ENCODE data around the gene RNF187.

Gene RNF187

DNA sequence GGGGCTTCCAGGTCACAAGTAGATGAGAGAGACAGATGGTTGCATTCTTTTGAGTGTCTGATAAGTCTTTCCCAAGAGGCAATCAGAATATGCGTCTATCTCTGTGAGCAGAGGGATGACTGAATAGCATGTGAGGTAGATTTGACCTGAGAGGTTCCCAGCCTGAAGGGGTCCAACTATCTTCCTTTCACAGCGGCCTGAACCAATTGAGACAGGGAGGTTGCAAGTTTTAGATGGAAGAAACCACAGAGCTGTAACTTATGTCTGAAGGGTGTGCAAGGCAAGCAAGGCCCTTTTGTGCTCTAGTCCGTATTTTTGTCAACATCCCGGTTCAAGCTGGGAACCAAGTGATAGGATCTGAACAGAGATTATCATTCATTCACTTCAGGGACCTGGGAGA lies 9.9 kb upstream of the RNF187 start:
- Histone ChIP-seq H3K9me3 (ENCODE audit: control insufficient read depth, insufficient read depth, low read length) (no peaks in the 10 kb centered on the region), H3K9ac (ENCODE audit: low read depth, low read length) (no peak overlapping the region), H3K27me3 (ENCODE audit: control insufficient read depth, insufficient read depth, low read length) (peaks cover 3% of the 10 kb centered on the region), H3K4me3 (ENCODE audit: low read depth, low read length) (no peak overlapping the region), H3K4me1 (ENCODE audit: control insufficient read depth, insufficient read depth, low read length) (peaks cover 5% of the 10 kb centered on the region), H3K36me3 (ENCODE audit: control insufficient read depth, insufficient read depth, low read length) (no peaks in the 10 kb centered on the region)

DNA sequence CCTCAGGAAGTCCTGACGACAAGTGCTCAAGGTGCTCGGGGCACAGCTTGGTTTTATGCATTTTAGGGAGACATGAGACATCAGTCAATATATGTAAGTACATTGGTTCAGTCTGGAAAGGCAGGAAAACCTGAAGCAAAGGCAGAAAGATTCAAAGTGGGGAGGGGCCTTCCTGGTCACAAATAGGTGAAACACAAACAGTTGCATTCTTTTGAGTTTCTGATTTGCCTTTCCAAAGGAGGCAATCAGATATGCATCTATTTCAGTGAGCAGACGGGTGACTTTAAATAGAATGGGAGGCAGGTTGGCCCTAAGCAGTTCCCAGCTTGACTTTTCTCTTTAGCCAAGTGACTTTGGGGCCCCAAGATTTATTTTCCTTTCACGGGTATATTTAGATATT lies 8.9 kb upstream of the RNF187 start:
- Histone ChIP-seq H3K4me1 (ENCODE audit: control insufficient read depth, insufficient read depth, low read length) (peaks cover 5% of the 10 kb centered on the region), H3K9ac (ENCODE audit: low read depth, low read length) (no peak overlapping the region)

DNA sequence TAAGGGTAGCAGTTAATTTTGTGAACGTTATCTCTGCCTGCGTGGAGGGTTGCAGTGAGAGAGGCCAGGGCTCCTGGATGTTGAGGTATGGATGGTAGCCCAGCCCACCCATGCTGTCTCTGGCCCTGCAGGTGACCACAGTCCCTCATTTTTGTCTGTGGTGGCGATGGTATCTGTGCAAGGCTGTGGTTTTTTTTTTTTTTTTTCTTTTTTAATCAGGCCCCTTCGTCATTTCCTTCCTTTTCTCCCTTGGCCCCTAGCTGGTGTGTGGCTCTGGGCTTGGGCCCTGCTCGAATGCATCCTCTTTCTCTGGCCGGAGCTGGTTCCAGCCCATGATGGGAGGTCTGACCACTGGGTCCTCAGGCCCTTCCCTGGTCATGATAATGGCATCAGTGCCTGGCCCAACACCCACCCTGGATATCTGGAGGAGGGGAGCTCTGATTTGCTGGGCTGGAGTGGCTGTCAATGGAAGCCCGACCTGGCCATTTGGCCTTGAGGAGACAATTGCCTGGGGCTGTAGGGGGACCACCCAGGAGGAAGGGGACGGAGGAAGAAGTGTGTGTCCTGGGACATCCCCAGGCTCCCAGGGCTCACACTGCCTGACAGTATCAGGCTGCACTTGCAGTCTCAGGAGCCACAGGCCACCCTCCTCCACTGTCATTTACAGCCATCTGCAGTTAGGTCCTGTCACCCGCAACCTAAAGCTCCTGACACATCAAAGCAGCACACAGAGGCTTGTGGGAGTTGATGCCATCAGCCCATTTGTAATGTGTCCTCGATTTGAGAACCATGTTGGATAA lies 8.1 kb upstream of the RNF187 start:
- H3K4me1 ChIP-seq (ENCODE audit: control insufficient read depth, insufficient read depth, low read length) = peaks cover 5% of the 10 kb centered on the region
- no peak overlapping the region for H3K9ac ChIP-seq (ENCODE audit: low read depth, low read length)
- peak overlapping the region; percentile 22 for H3K4me3 ChIP-seq (ENCODE audit: low read depth, low read length)

More for the DNA sequence above, 8.9 kb upstream of the RNF187 start:
- Histone ChIP-seq H3K36me3 (ENCODE audit: control insufficient read depth, insufficient read depth, low read length) (no peaks in the 10 kb centered on the region), H3K27me3 (ENCODE audit: control insufficient read depth, insufficient read depth, low read length) (no peaks in the 10 kb centered on the region), H3K4me3 (ENCODE audit: low read depth, low read length) (no peak overlapping the region), H3K9me3 (ENCODE audit: control insufficient read depth, insufficient read depth, low read length) (no peaks in the 10 kb centered on the region)

GRCh38 chr1:228483789-228484188 lies 3.4 kb upstream of the RNF187 start:
- Histone ChIP-seq H3K4me1 (ENCODE audit: control insufficient read depth, insufficient read depth, low read length) (peaks cover 2% of the 10 kb centered on the region), H3K9ac (ENCODE audit: low read depth, low read length) (no peak overlapping the region), H3K27me3 (ENCODE audit: control insufficient read depth, insufficient read depth, low read length) (no peaks in the 10 kb centered on the region), H3K9me3 (ENCODE audit: control insufficient read depth, insufficient read depth, low read length) (no peaks in the 10 kb centered on the region), H3K4me3 (ENCODE audit: low read depth, low read length) (no peak overlapping the region), H3K36me3 (ENCODE audit: control insufficient read depth, insufficient read depth, low read length) (no peaks in the 10 kb centered on the region)

More for the DNA sequence above, 8.1 kb upstream of the RNF187 start:
- Histone ChIP-seq H3K36me3 (ENCODE audit: control insufficient read depth, insufficient read depth, low read length) (no peaks in the 10 kb centered on the region), H3K27me3 (ENCODE audit: control insufficient read depth, insufficient read depth, low read length) (no peaks in the 10 kb centered on the region), H3K9me3 (ENCODE audit: control insufficient read depth, insufficient read depth, low read length) (no peaks in the 10 kb centered on the region)

GRCh38 chr1:228486596-228487335 lies 416 bp upstream of the RNF187 start:
- Histone ChIP-seq H3K9me3 (ENCODE audit: control insufficient read depth, insufficient read depth, low read length) (no peaks in the 10 kb centered on the region), H3K36me3 (ENCODE audit: control insufficient read depth, insufficient read depth, low read length) (peaks cover 4% of the 10 kb centered on the region), H3K4me3 (ENCODE audit: low read depth, low read length) (peak overlapping the region; percentile 76), H3K9ac (ENCODE audit: low read depth, low read length) (peak overlapping the region; percentile 54), H3K4me1 (ENCODE audit: control insufficient read depth, insufficient read depth, low read length) (no peaks in the 10 kb centered on the region), H3K27me3 (ENCODE audit: control insufficient read depth, insufficient read depth, low read length) (no peaks in the 10 kb centered on the region)

- Histone ChIP-seq H3K27me3 (ENCODE audit: control insufficient read depth, insufficient read depth, low read length) (no peaks in the 10 kb centered on the region), H3K4me3 (ENCODE audit: low read depth, low read length) (peak overlapping the region; percentile 49), H3K9me3 (ENCODE audit: control insufficient read depth, insufficient read depth, low read length) (no peaks in the 10 kb centered on the region), H3K36me3 (ENCODE audit: control insufficient read depth, insufficient read depth, low read length) (peaks cover 7% of the 10 kb centered on the region), H3K4me1 (ENCODE audit: control insufficient read depth, insufficient read depth, low read length) (no peaks in the 10 kb centered on the region), H3K9ac (ENCODE audit: low read depth, low read length) (no peak overlapping the region)
Observed at GRCh38 chr1:228488125-228488817, 1.1 kb downstream of the RNF187 start.

DNA sequence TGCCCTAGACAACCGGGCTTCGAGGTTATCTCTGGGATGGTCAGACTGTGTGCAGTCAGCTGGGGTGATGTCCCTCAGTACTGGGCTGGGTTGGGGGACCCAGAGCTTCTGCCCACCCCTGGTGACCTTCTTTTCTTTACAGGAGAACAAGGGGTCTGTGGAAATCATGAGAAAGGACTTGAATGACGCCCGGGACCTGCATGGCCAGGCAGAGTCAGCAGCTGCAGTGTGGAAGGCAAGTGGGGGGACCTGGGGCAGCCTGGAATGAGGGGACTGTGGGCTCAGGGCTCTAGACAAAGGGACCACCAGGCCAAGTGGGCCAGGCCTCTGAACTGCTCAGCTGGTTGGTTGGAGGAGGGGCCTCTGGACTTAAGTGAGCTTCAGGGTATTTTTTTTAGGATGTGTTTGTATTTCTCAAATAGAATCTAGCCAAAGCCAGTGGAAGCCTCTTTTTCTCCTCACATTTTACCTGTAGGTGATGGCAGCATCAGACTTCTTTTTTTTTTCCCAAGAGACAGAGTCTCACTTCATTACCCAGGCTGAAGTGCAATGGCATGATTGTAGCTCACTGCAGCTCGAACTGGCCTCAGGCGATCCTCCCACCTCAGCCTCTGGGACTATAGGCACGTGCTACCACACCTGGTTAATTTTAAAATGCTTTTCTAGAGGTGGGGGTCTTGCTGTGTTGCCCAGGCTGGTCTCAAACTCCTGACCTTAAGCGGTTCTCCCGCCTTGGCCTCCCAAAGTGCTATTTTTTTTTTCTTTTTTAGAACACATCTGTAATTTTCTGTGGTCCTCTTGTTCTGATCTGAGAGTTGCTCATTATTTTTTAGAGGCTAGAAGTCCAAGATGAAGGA lies 1.9 kb downstream of the RNF187 start:
- Histone ChIP-seq H3K4me1 (ENCODE audit: control insufficient read depth, insufficient read depth, low read length) (no peaks in the 10 kb centered on the region), H3K4me3 (ENCODE audit: low read depth, low read length) (peak overlapping the region; percentile 49), H3K9ac (ENCODE audit: low read depth, low read length) (no peak overlapping the region), H3K36me3 (ENCODE audit: control insufficient read depth, insufficient read depth, low read length) (peaks cover 9% of the 10 kb centered on the region), H3K27me3 (ENCODE audit: control insufficient read depth, insufficient read depth, low read length) (no peaks in the 10 kb centered on the region), H3K9me3 (ENCODE audit: control insufficient read depth, insufficient read depth, low read length) (no peaks in the 10 kb centered on the region)

DNA sequence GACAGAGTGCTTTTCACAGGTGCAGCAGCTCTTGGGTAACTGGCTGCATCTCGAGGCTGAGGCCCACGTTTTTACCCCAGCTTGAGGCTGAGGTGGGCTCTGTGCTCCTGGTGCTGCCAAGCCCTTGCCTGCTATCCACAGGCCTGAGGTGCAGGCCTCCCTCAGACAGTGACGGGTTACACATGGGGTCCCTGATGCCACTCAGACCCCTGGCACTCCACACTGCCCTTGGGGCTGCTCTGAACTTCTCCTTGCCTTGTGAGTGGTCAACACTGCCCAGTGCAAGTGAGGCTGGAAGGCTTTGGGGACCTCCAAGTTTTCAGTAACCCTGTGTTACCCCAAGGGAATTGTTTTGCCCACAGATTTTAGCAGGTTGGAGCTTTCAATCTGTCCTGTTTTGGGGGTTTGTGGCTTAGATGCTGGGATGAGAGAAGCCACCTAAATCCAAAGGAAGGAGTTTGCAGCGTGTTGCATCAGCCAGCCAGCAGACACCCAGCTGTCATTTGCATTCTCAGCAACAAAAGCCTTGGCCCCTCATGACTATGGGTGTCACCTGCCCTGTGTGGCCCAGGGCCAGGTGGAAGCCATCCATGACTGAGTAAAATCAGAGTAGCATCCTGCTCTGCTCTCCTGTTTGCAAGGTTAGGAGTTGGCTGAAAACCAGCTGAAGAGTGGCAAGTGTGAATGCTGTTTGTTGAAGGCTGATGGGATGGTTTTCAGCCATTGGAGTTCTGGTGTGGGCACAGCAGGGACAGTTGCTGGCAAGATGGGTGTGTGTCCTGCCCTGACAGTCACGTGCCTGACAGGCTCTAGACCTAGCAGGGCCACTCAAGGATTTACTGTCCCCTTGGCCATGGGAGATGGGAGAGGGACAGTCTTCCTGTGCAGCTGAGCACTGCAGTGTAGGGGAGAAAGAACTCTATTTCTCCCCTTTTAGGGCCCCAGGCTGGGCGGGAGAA lies 3.2 kb downstream of the RNF187 start:
- peaks cover 9% of the 10 kb centered on the region for H3K36me3 ChIP-seq (ENCODE audit: control insufficient read depth, insufficient read depth, low read length)
- H3K9ac ChIP-seq (ENCODE audit: low read depth, low read length) = no peak overlapping the region
- no peaks in the 10 kb centered on the region for H3K4me1 ChIP-seq (ENCODE audit: control insufficient read depth, insufficient read depth, low read length)
- H3K4me3 ChIP-seq (ENCODE audit: low read depth, low read length) = no peak overlapping the region
- H3K9me3 ChIP-seq (ENCODE audit: control insufficient read depth, insufficient read depth, low read length) = no peaks in the 10 kb centered on the region
- H3K27me3 ChIP-seq (ENCODE audit: control insufficient read depth, insufficient read depth, low read length) = no peaks in the 10 kb centered on the region

DNA sequence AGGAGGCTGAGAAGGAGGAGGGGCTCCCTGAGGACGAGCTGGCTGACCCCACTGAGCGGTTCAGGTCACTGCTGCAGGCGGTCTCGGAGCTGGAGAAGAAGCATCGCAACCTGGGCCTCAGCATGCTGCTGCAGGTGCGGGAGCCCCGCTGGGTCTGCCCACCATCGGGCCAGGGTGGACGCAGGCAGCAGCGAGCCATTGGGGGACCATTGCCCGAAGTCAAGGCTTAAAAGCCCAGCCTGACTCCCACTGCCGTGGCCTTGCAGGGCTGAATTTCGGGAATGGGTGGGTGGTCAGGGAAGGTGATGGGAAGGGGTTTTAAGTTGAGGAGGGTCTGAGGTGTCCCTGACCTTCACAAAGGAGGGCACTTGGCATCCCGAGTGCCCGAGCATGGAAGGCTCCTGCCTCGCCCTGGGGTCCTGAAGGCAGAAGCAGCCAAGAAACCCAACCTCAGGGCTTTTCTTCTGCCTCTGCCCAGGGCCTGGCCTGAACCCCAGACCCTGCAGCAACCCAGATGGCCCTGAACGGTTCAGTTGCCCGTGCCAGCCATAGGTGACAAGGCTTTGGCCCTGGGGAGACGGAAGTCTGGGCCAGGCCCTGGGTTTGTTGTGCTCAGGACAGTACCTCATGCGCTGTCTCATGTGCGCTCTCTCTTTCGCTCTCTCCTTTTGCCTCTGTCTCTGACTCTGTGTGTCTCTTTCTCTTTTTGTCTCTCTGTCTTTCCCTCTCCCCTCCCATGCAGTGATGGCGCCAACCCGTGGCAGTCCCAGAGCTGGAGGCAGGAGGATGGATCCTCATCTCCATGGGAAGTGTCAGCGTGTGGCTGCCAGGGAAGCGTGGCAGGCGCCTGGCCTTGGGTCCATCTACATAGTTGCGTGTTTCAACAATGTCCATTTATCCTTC lies 6.2 kb downstream of the RNF187 start:
- H3K27me3 ChIP-seq (ENCODE audit: control insufficient read depth, insufficient read depth, low read length) = no peaks in the 10 kb centered on the region
- H3K9me3 ChIP-seq (ENCODE audit: control insufficient read depth, insufficient read depth, low read length) = no peaks in the 10 kb centered on the region
- H3K36me3 ChIP-seq (ENCODE audit: control insufficient read depth, insufficient read depth, low read length) = peaks cover 9% of the 10 kb centered on the region
- H3K9ac ChIP-seq (ENCODE audit: low read depth, low read length) = no peak overlapping the region
- H3K4me3 ChIP-seq (ENCODE audit: low read depth, low read length) = no peak overlapping the region
- H3K4me1 ChIP-seq (ENCODE audit: control insufficient read depth, insufficient read depth, low read length) = no peaks in the 10 kb centered on the region

- Histone ChIP-seq H3K4me3 (ENCODE audit: low read depth, low read length) (no peak overlapping the region), H3K9me3 (ENCODE audit: control insufficient read depth, insufficient read depth, low read length) (no peaks in the 10 kb centered on the region), H3K36me3 (ENCODE audit: control insufficient read depth, insufficient read depth, low read length) (peaks cover 9% of the 10 kb centered on the region), H3K4me1 (ENCODE audit: control insufficient read depth, insufficient read depth, low read length) (no peaks in the 10 kb centered on the region), H3K9ac (ENCODE audit: low read depth, low read length) (no peak overlapping the region), H3K27me3 (ENCODE audit: control insufficient read depth, insufficient read depth, low read length) (no peaks in the 10 kb centered on the region)
Observed at GRCh38 chr1:228494044-228494353, 6.8 kb downstream of the RNF187 start.

Measured in iPS-15b (cell line).